ENCODE measurements around the gene AHI1. TPM values are rescaled to one million over a fixed set of nuclear protein-coding genes. Genes with fewer than 3 reads are reported as not detected.

Gene AHI1
- total RNA-seq, 3 donors from 2014 or later, result 17.7 to 34.7 (median 26.5) TPM

- TF ChIP-seq CTCF (IDR thresholded peaks at IDR 0.05), result no peak
- no peak for ATAC-seq
Observed at GRCh38 chr6:135390458-135390857, 107.1 kb downstream of the AHI1 start.

GRCh38 chr6:135385299-135385698 lies 112.2 kb downstream of the AHI1 start:
- Histone ChIP-seq H3K4me3 (no peak overlapping the region), H3K36me3 (ENCODE audit: low read depth) (no peaks in the 10 kb centered on the region), H3K9me3 (no peaks in the 10 kb centered on the region), H3K4me1 (ENCODE audit: low read depth) (no peaks in the 10 kb centered on the region)
- no peak for TF ChIP-seq CTCF (IDR thresholded peaks at IDR 0.05)
- intact Hi-C loops (cut with DNase I, micrococcal nuclease), result no loop called here
- DNase-seq, result no peak
- ATAC-seq, result no peak

More at GRCh38 chr6:135390458-135390857, 107.1 kb downstream of the AHI1 start:
- no peaks in the 10 kb centered on the region for H3K36me3 ChIP-seq (ENCODE audit: low read depth)
- no peak overlapping the region for H3K4me3 ChIP-seq
- DNase-seq, result no peak
- no peaks in the 10 kb centered on the region for H3K4me1 ChIP-seq (ENCODE audit: low read depth)
- no peaks in the 10 kb centered on the region for H3K9me3 ChIP-seq
- intact Hi-C loops (cut with DNase I, micrococcal nuclease), result no loop called here

- TF ChIP-seq CTCF (IDR thresholded peaks at IDR 0.05), result no peak
- Histone ChIP-seq H3K4me3 (no peak overlapping the region), H3K36me3 (ENCODE audit: low read depth) (no peaks in the 10 kb centered on the region), H3K9me3 (no peaks in the 10 kb centered on the region), H3K4me1 (ENCODE audit: low read depth) (no peaks in the 10 kb centered on the region)
- ATAC-seq, result no peak
- DNase-seq, result no peak
- intact Hi-C loops (cut with DNase I, micrococcal nuclease), result no loop called here
Observed at GRCh38 chr6:135383766-135384165, 113.8 kb downstream of the AHI1 start.

- no peak for ATAC-seq
- DNase-seq, result no peak
- Histone ChIP-seq H3K4me1 (ENCODE audit: low read depth) (no peaks in the 10 kb centered on the region), H3K36me3 (ENCODE audit: low read depth) (no peaks in the 10 kb centered on the region), H3K4me3 (no peak overlapping the region), H3K9me3 (no peaks in the 10 kb centered on the region)
- TF ChIP-seq CTCF (IDR thresholded peaks at IDR 0.05), result no peak
- intact Hi-C loops (cut with DNase I, micrococcal nuclease), result no loop called here
Observed at GRCh38 chr6:135383301-135383700, 114.2 kb downstream of the AHI1 start.

GRCh38 chr6:135382182-135382628 lies 115.3 kb downstream of the AHI1 start:
- no peak for TF ChIP-seq CTCF (IDR thresholded peaks at IDR 0.05)
- H3K4me1 ChIP-seq (ENCODE audit: low read depth), result no peaks in the 10 kb centered on the region
- H3K9me3 ChIP-seq, result no peaks in the 10 kb centered on the region
- DNase-seq (no peak), ATAC-seq (no peak)
- no peaks in the 10 kb centered on the region for H3K36me3 ChIP-seq (ENCODE audit: low read depth)
- intact Hi-C loops (cut with DNase I, micrococcal nuclease), result no loop called here
- H3K4me3 ChIP-seq, result no peak overlapping the region

GRCh38 chr6:135380793-135381192 lies 116.7 kb downstream of the AHI1 start:
- Histone ChIP-seq H3K9me3 (no peaks in the 10 kb centered on the region), H3K36me3 (ENCODE audit: low read depth) (no peaks in the 10 kb centered on the region), H3K4me1 (ENCODE audit: low read depth) (no peaks in the 10 kb centered on the region), H3K4me3 (no peak overlapping the region)
- no peak for TF ChIP-seq CTCF (IDR thresholded peaks at IDR 0.05)
- DNase-seq (no peak), ATAC-seq (no peak)
- intact Hi-C loops (cut with DNase I, micrococcal nuclease), result no loop called here

Data from mucosa of descending colon (tissue), 3 donors.